Naive thymus-derived CD8-positive, alpha-beta T cell (primary cell): ENCODE measurements around the gene ROCK2. TPM values are rescaled to one million over a fixed set of nuclear protein-coding genes. Genes with fewer than 3 reads are reported as not detected.
A peak's percentile ranks its signal among the peaks of the same experiment; 100 is the strongest.

Source experiments
- ATAC-seq, 2 donors: fragments of 150-1000 bp; cut with Tn5 transposase in 1 of 2; sonication (Bioruptor Pico), chemical (Tn5 transposase) in 1 of 2; 1 replicate in 1 of 2; 2 replicates in 1 of 2; pipeline ENCODE4 v1.10.0; 2021; ENCODE audit warnings: mild to moderate bottlenecking in 2 of 2, moderate library complexity in 2 of 2
- POLR2A ChIA-PET: fragments of 350-600 bp; sonication (Branson Sonifier 250); formaldehyde crosslinking; loops from one replicate; lab custom pipeline; 2021; ENCODE audit warnings: antibody characterized with exemption; lab: Charles Lee
- DNase-seq, 10 donors: peaks; one replicate each; pipeline versions ENCODE4 v3.0.0 to v3.0.0-alpha.2; 2020 to 2022
- H3K27ac Mint-ChIP-seq, 10 donors: one replicate each; pipeline ENCODE4 v1.8.0; 2020 to 2022; ENCODE audit warnings: mild to moderate bottlenecking in 10 of 10, mixed read lengths in 10 of 10, moderate library complexity in 4 of 10, inconsistent platforms in 1 of 10
- H3K27me3 Mint-ChIP-seq, 5 donors: one replicate each; pipeline ENCODE4 v1.8.0; 2021 to 2022; ENCODE audit warnings: mixed read lengths in 5 of 5
- H3K36me3 Mint-ChIP-seq, 3 donors: one replicate each; pipeline ENCODE4 v1.8.0; 2020 to 2022; ENCODE audit warnings: mixed read lengths in 3 of 3, mild to moderate bottlenecking in 2 of 3, inconsistent platforms in 1 of 3
- H3K4me1 Mint-ChIP-seq, 4 donors: one replicate each; pipeline ENCODE4 v1.8.0; 2021 to 2022; ENCODE audit warnings: mixed read lengths in 4 of 4
- H3K4me3 Mint-ChIP-seq, 10 donors: one replicate each; pipeline ENCODE4 v1.8.0; 2020 to 2022; ENCODE audit warnings: mild to moderate bottlenecking in 10 of 10, mixed read lengths in 10 of 10, moderate library complexity in 6 of 10, inconsistent platforms in 1 of 10
- H3K9me3 Mint-ChIP-seq, 9 donors: one replicate each; pipeline ENCODE4 v1.8.0; 2020 to 2022; ENCODE audit warnings: mixed read lengths in 9 of 9, mild to moderate bottlenecking in 3 of 9, inconsistent platforms in 1 of 9, moderate library complexity in 1 of 9
- polyA plus RNA-seq, 3 donors: library from polyadenylated mRNA; unstranded; fragments of 300-500 nt; fragmentation: Illumina TruSeq; gene quantifications; one replicate each; pipeline ENCODE4 v1.2.3, GENCODE V29; 2021
- total RNA-seq, 8 experiments: library from RNA in 2 of 8; stranded (reverse) in 2 of 8; gene quantifications; one replicate each; pipeline ENCODE4 v1.2.3 and lab custom pipeline; 2021 to 2026

ROCK2 gene
- total and polyA plus RNA-seq, 5 experiments from 2014 or later, result 6.1 to 23.9 (median 7.6) TPM

GRCh38 chr2:11228692-11229091 is 115.7 kb downstream of the ROCK2 start:
- H3K4me3 Mint-ChIP-seq, result no peak overlapping the region

GRCh38 chr2:11227595-11227994 is 116.8 kb downstream of the ROCK2 start:
- DNase-seq (no peak), ATAC-seq (no peak)
- Mint-ChIP-seq H3K9me3 (no peaks in the 10 kb centered on the region), H3K27me3 (no peaks in the 10 kb centered on the region), H3K36me3 (peaks cover 0 to 28% (median 8%) of the 10 kb centered on the region in 3 donors), H3K27ac (no peak overlapping the region), H3K4me1 (peaks cover 0 to 4% (median 2%) of the 10 kb centered on the region in 4 donors), H3K4me3 (no peak overlapping the region)
- POLR2A ChIA-PET, result no interaction called here

More at GRCh38 chr2:11228692-11229091, 115.7 kb downstream of the ROCK2 start:
- Mint-ChIP-seq H3K4me1 (peaks cover 0 to 5% (median 2%) of the 10 kb centered on the region in 4 donors), H3K36me3 (peaks cover 0 to 20% (median 5%) of the 10 kb centered on the region in 3 donors), H3K9me3 (no peaks in the 10 kb centered on the region), H3K27me3 (no peaks in the 10 kb centered on the region), H3K27ac (no peak overlapping the region)
- DNase-seq (no peak), ATAC-seq (no peak)
- POLR2A ChIA-PET, result no interaction called here

- Mint-ChIP-seq H3K27ac (no peak overlapping the region), H3K4me1 (peaks cover 0 to 3% (median under 1%) of the 10 kb centered on the region in 4 donors), H3K9me3 (no peaks in the 10 kb centered on the region), H3K27me3 (no peaks in the 10 kb centered on the region), H3K36me3 (peaks cover 0 to 37% (median 14%) of the 10 kb centered on the region in 3 donors), H3K4me3 (no peak overlapping the region)
- POLR2A ChIA-PET, result no interaction called here
- DNase-seq (no peak), ATAC-seq (no peak)
Observed at GRCh38 chr2:11224887-11225286, 119.5 kb downstream of the ROCK2 start.

GRCh38 chr2:11222845-11223244 is 121.6 kb downstream of the ROCK2 start:
- peaks cover 0 to 2% (median 0%) of the 10 kb centered on the region in 4 donors for H3K4me1 Mint-ChIP-seq
- no peaks in the 10 kb centered on the region for H3K27me3 Mint-ChIP-seq
- H3K4me3 Mint-ChIP-seq, result no peak overlapping the region
- POLR2A ChIA-PET, result no interaction called here
- ATAC-seq, result no peak
- H3K27ac Mint-ChIP-seq, result peak overlapping the region in 2 of 10 donors; percentile 11 to 23
- no peaks in the 10 kb centered on the region for H3K9me3 Mint-ChIP-seq
- no peak for DNase-seq
- peaks cover 0 to 47% (median 20%) of the 10 kb centered on the region in 3 donors for H3K36me3 Mint-ChIP-seq

- Mint-ChIP-seq H3K4me1 (peaks cover 0 to under 1% (median 0%) of the 10 kb centered on the region in 4 donors), H3K36me3 (peaks cover 6 to 61% (median 23%) of the 10 kb centered on the region in 3 donors), H3K4me3 (no peak overlapping the region), H3K9me3 (no peaks in the 10 kb centered on the region), H3K27ac (no peak overlapping the region), H3K27me3 (no peaks in the 10 kb centered on the region)
- POLR2A ChIA-PET, result no interaction called here
- ATAC-seq, result no peak
- no peak for DNase-seq
Observed at GRCh38 chr2:11220445-11220844, 124.0 kb downstream of the ROCK2 start.

- Mint-ChIP-seq H3K4me3 (no peak overlapping the region), H3K36me3 (peaks cover 16 to 84% (median 40%) of the 10 kb centered on the region in 3 donors), H3K27ac (no peak overlapping the region), H3K9me3 (no peaks in the 10 kb centered on the region), H3K27me3 (no peaks in the 10 kb centered on the region), H3K4me1 (no peaks in the 10 kb centered on the region)
- POLR2A ChIA-PET, result no interaction called here
- no peak for DNase-seq
- no peak for ATAC-seq
Observed at GRCh38 chr2:11215407-11215806, 129.0 kb downstream of the ROCK2 start.

- Mint-ChIP-seq H3K9me3 (no peaks in the 10 kb centered on the region), H3K36me3 (peaks cover 16 to 79% (median 38%) of the 10 kb centered on the region in 3 donors), H3K4me1 (no peaks in the 10 kb centered on the region), H3K27me3 (no peaks in the 10 kb centered on the region), H3K4me3 (no peak overlapping the region), H3K27ac (peak overlapping the region in 1 of 10 donors; percentile 29)
- POLR2A ChIA-PET, result no interaction called here
- DNase-seq (no peak), ATAC-seq (no peak)
Observed at GRCh38 chr2:11214770-11215169, 129.7 kb downstream of the ROCK2 start.

GRCh38 chr2:11213975-11214374 is 130.5 kb downstream of the ROCK2 start:
- POLR2A ChIA-PET, result no interaction called here
- ATAC-seq, result no peak
- Mint-ChIP-seq H3K36me3 (peaks cover 16 to 76% (median 32%) of the 10 kb centered on the region in 3 donors), H3K4me1 (no peaks in the 10 kb centered on the region), H3K4me3 (no peak overlapping the region), H3K27me3 (no peaks in the 10 kb centered on the region), H3K27ac (no peak overlapping the region), H3K9me3 (no peaks in the 10 kb centered on the region)
- DNase-seq, result no peak

GRCh38 chr2:11213090-11213638 is 131.3 kb downstream of the ROCK2 start:
- Mint-ChIP-seq H3K27ac (no peak overlapping the region), H3K27me3 (no peaks in the 10 kb centered on the region), H3K4me1 (no peaks in the 10 kb centered on the region), H3K9me3 (no peaks in the 10 kb centered on the region), H3K4me3 (no peak overlapping the region), H3K36me3 (peaks cover 16 to 80% (median 32%) of the 10 kb centered on the region in 3 donors)
- ATAC-seq (no peak), DNase-seq (no peak)
- POLR2A ChIA-PET, result interaction anchor here (0.6 kb wide), 1 partner anchor 35 kb away, joined by 3 read pairs; no protein-coding TSS in a partner anchor

- POLR2A ChIA-PET, result no interaction called here
- peaks cover 16 to 77% (median 32%) of the 10 kb centered on the region in 3 donors for H3K36me3 Mint-ChIP-seq
- H3K27ac Mint-ChIP-seq, result no peak overlapping the region
- no peak for ATAC-seq
- no peaks in the 10 kb centered on the region for H3K4me1 Mint-ChIP-seq
- H3K9me3 Mint-ChIP-seq, result no peaks in the 10 kb centered on the region
- no peak for DNase-seq
- H3K4me3 Mint-ChIP-seq, result no peak overlapping the region
- no peaks in the 10 kb centered on the region for H3K27me3 Mint-ChIP-seq
Observed at GRCh38 chr2:11212645-11213044, 131.8 kb downstream of the ROCK2 start.

GRCh38 chr2:11208083-11208482 is 136.4 kb downstream of the ROCK2 start:
- no peak for ATAC-seq
- Mint-ChIP-seq H3K9me3 (no peaks in the 10 kb centered on the region), H3K4me1 (peaks cover 0 to 12% (median 0%) of the 10 kb centered on the region in 4 donors), H3K27me3 (no peaks in the 10 kb centered on the region), H3K4me3 (no peak overlapping the region), H3K36me3 (peaks cover 3 to 53% (median 13%) of the 10 kb centered on the region in 3 donors), H3K27ac (no peak overlapping the region)
- DNase-seq, result no peak
- POLR2A ChIA-PET, result no interaction called here

- Mint-ChIP-seq H3K27ac (peak overlapping the region in 1 of 10 donors; percentile 14), H3K4me1 (peaks cover 0 to 12% (median 0%) of the 10 kb centered on the region in 4 donors), H3K27me3 (no peaks in the 10 kb centered on the region), H3K4me3 (no peak overlapping the region), H3K9me3 (no peaks in the 10 kb centered on the region), H3K36me3 (peaks cover 0 to 60% (median 9%) of the 10 kb centered on the region in 3 donors)
- DNase-seq (no peak), ATAC-seq (no peak)
- POLR2A ChIA-PET, result no interaction called here
Observed at GRCh38 chr2:11203480-11203879, 141.0 kb downstream of the ROCK2 start.

- Mint-ChIP-seq H3K27ac (no peak overlapping the region), H3K4me1 (peaks cover 0 to 12% (median 0%) of the 10 kb centered on the region in 4 donors), H3K4me3 (no peak overlapping the region), H3K27me3 (no peaks in the 10 kb centered on the region), H3K9me3 (no peaks in the 10 kb centered on the region), H3K36me3 (peaks cover 0 to 59% (median 9%) of the 10 kb centered on the region in 3 donors)
- ATAC-seq, result no peak
- POLR2A ChIA-PET, result interaction anchor here (1.2 kb wide), 1 partner anchor 46 kb away, joined by 3 read pairs; the partner anchor contains the start of gene SLC66A3
- DNase-seq, result no peak
Observed at GRCh38 chr2:11201969-11202368, 142.5 kb downstream of the ROCK2 start.
